CD4-positive, alpha-beta T cell (primary cell): ENCODE data around the gene CELSR2. TPM values are rescaled to one million over a fixed set of nuclear protein-coding genes. Genes with fewer than 3 reads are reported as not detected.

ENCODE experiments used
- ATAC-seq: fragments of 200-7000 bp; cut with Tn5 transposase; one replicate; pipeline ENCODE4 v1.10.0; 2022; ENCODE audit warnings: mild to moderate bottlenecking; ENCODE audit not compliant: poor library complexity
- CTCF ChIA-PET: fragments of 350-600 bp; sonication (Branson Sonifier 250); formaldehyde crosslinking; loops from one replicate; lab custom pipeline; 2021; ENCODE audit warnings: antibody characterized with exemption, inconsistent platforms; lab: Charles Lee
- POLR2A ChIA-PET: fragments of 350-600 bp; sonication (Branson Sonifier 250); formaldehyde crosslinking; loops from one replicate; lab custom pipeline; 2021; ENCODE audit warnings: antibody characterized with exemption, inconsistent platforms; lab: Charles Lee
- DNase-seq, 14 experiments: peaks; one replicate each; pipeline ENCODE4 v3.0.0-alpha.2; 2013 to 2020; ENCODE audit warnings: mixed read lengths in 2 of 14
- H3K27ac ChIP-seq, 2 donors: one replicate each; pipeline versions ENCODE4 v1.5.1 to v1.7.0; 2013; ENCODE audit warnings: low read length in 2 of 2, low read depth in 1 of 2, mild to moderate bottlenecking in 1 of 2
- H3K27me3 ChIP-seq, 2 experiments: 1 replicate in 1 of 2; 2 replicates in 1 of 2; pipeline versions ENCODE4 v1.6.1 to v1.7.0; 2013; ENCODE audit warnings: low read length in 2 of 2, control low read depth in 1 of 2, mild to moderate bottlenecking in 1 of 2, moderate library complexity in 1 of 2; ENCODE audit not compliant: insufficient read depth in 2 of 2, control insufficient read depth in 1 of 2
- H3K36me3 ChIP-seq: one replicate; pipeline ENCODE4 v1.6.1; 2013; ENCODE audit warnings: low read length, control low read depth; ENCODE audit not compliant: insufficient read depth
- H3K4me1 ChIP-seq: one replicate; pipeline ENCODE4 v1.6.1; 2013; ENCODE audit warnings: low read length, control low read depth; ENCODE audit not compliant: insufficient read depth
- H3K4me3 ChIP-seq: one replicate; pipeline ENCODE4 v1.5.1; 2013; ENCODE audit warnings: mild to moderate bottlenecking, low read length, moderate library complexity
- H3K9me3 ChIP-seq, 2 experiments: 1 replicate in 1 of 2; 2 replicates in 1 of 2; pipeline versions ENCODE4 v1.6.1 to v1.7.0; 2013; ENCODE audit warnings: low read length in 2 of 2, mild to moderate bottlenecking in 2 of 2, control low read depth in 1 of 2, moderate library complexity in 1 of 2; ENCODE audit not compliant: control insufficient read depth in 1 of 2, insufficient read depth in 1 of 2
- H3K27ac Mint-ChIP-seq: one replicate; pipeline ENCODE4 v1.8.0; 2020; ENCODE audit warnings: mixed read lengths
- H3K27me3 Mint-ChIP-seq: one replicate; pipeline ENCODE4 v1.8.0; 2021; ENCODE audit warnings: mixed read lengths
- H3K36me3 Mint-ChIP-seq: one replicate; pipeline ENCODE4 v1.8.0; 2021; ENCODE audit warnings: low read depth, mixed read lengths
- H3K4me1 Mint-ChIP-seq: one replicate; pipeline ENCODE4 v1.8.0; 2021; ENCODE audit warnings: low read depth, mixed read lengths
- H3K4me3 Mint-ChIP-seq: one replicate; pipeline ENCODE4 v1.8.0; 2020; ENCODE audit warnings: mild to moderate bottlenecking, mixed read lengths
- H3K9me3 Mint-ChIP-seq: one replicate; pipeline ENCODE4 v1.8.0; 2020; ENCODE audit warnings: mixed read lengths
- intact Hi-C, 2 experiments: fragments of 100-400 bp; cut with DNase I in 1 of 2; cut with micrococcal nuclease in 1 of 2; formaldehyde crosslinking; loops; one replicate each; pipeline versions ENCODE4 v1.15.1 to v1.9.0; 2023 to 2025; cut with DNase I, micrococcal nuclease
- total RNA-seq, 174 experiments: library from RNA in 2 of 174; stranded (reverse) in 2 of 174; gene quantifications; one replicate each; pipeline ENCODE4 v1.2.3 and lab custom pipeline; 2021 to 2026
- TF ChIP-seq, protein P1 (sequence below): fragments of 200-600 bp; IDR thresholded peaks from one replicate; pipeline ENCODE4 v1.8.0; 2022; ENCODE audit warnings: antibody characterized with exemption, mild to moderate bottlenecking

Gene CELSR2
- total RNA-seq, 2 experiments from 2014 or later, result 3.6 TPM

DNA sequence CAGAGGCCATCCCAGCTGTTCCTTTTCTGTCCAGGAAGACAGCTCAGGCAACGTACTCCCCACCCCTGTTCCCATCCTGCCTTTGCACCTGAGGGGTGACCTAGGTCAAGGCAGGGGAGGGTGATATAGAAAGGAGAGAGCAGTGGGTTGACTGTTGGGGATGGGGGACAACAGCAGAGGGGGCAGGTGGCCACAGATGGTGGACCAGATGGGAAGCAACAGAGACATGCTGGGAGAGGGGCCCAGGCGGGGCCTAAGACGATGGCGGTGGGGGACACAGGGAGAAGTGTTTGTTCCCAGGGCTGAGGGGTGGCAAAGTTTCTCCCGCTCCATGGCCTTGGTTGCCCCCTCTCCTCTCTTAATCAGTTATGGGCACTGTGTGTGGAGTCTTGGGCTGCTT, 6.3 kb downstream of the CELSR2 start:
- POLR2A ChIA-PET, result no interaction called here
- TF ChIP-seq, protein P1, sequence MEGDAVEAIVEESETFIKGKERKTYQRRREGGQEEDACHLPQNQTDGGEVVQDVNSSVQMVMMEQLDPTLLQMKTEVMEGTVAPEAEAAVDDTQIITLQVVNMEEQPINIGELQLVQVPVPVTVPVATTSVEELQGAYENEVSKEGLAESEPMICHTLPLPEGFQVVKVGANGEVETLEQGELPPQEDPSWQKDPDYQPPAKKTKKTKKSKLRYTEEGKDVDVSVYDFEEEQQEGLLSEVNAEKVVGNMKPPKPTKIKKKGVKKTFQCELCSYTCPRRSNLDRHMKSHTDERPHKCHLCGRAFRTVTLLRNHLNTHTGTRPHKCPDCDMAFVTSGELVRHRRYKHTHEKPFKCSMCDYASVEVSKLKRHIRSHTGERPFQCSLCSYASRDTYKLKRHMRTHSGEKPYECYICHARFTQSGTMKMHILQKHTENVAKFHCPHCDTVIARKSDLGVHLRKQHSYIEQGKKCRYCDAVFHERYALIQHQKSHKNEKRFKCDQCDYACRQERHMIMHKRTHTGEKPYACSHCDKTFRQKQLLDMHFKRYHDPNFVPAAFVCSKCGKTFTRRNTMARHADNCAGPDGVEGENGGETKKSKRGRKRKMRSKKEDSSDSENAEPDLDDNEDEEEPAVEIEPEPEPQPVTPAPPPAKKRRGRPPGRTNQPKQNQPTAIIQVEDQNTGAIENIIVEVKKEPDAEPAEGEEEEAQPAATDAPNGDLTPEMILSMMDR, result no peak
- Mint-ChIP-seq H3K4me3 (no peak overlapping the region), H3K27me3 (no peaks in the 10 kb centered on the region), H3K4me1 (peaks cover 16% of the 10 kb centered on the region), H3K9me3 (no peaks in the 10 kb centered on the region), H3K27ac (no peak overlapping the region), H3K36me3 (no peaks in the 10 kb centered on the region)
- no peak for ATAC-seq
- Histone ChIP-seq H3K4me1 (peaks cover 6% of the 10 kb centered on the region), H3K27ac (no peak overlapping the region), H3K9me3 (no peaks in the 10 kb centered on the region), H3K36me3 (no peaks in the 10 kb centered on the region), H3K27me3 (peaks cover 0 to 3% of the 10 kb centered on the region in 2 experiments), H3K4me3 (no peak overlapping the region)
- DNase-seq, result no peak
- intact Hi-C loops, result no loop called here
- CTCF ChIA-PET, result interaction anchor here (1.9 kb wide), 1 partner anchor 21 kb away, joined by 5 read pairs; no protein-coding TSS in a partner anchor

DNA sequence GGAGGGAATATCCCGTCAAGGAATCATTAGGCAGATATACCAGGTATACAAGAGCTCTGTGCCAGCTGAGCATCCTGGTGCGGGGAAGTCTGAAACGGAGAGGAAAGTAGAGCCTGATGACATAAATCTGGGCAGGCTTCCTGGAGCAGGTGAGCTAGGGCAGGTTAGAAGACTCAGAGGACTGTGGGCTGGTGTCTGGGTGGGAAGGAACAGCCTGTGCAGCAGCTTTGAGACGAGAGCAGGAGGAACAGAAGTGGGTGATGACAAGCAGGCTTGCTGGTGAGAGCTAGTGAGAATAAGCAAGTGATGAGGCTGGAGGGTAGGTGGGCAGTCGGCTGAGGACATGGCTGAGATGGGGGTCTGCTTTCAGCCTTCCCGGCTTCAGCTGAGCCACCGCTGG, 6.7 kb downstream of the CELSR2 start:
- POLR2A ChIA-PET, result no interaction called here
- CTCF ChIA-PET, result interaction anchor here (1.9 kb wide), 1 partner anchor 21 kb away, joined by 5 read pairs; no protein-coding TSS in a partner anchor

DNA sequence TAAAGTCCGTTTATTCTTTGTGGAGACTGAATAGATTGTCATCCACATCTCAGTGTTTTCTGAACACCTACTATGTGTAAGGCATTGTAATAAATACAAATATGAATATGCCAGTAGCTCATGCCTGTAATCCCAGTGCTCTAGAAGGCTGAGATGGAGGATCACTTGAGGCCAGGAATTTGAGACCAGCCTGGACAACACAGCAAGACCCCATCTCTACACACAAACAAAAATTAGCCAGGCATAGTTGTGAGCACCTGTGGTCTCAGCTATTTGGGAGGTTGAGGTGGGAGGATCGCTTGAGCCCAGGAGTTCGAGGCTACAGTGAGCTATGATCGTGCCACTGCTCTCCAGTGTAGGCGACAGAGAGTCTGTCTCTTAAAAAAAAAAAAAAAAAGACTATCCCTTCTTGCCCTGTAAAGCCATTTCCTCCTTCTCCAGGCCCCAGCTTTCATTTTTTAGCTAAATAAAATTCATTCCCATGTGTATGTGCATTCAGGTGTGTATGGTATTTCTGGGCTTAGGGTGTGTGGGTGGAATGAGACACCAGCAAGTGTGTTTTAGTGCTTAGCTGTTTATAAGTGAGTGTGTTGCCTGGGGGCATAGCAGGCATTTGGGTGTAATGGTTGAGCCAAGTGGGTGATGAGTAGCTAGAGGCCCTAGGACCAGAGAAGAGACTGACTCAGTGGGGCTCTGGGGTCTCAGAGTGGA, 7.8 kb downstream of the CELSR2 start:
- POLR2A ChIA-PET, result interaction anchor here (0.7 kb wide), 1 partner anchor 26 kb away, joined by 3 read pairs; the partner anchor contains the start of gene PSRC1

More for the DNA sequence above, 6.7 kb downstream of the CELSR2 start:
- peaks cover 0 to 3% of the 10 kb centered on the region in 2 experiments for H3K27me3 ChIP-seq
- H3K27me3 Mint-ChIP-seq, result no peaks in the 10 kb centered on the region
- no peaks in the 10 kb centered on the region for H3K9me3 ChIP-seq
- peaks cover 13% of the 10 kb centered on the region for H3K4me1 Mint-ChIP-seq
- no peak overlapping the region for H3K27ac Mint-ChIP-seq
- no peak overlapping the region for H3K4me3 Mint-ChIP-seq
- no peaks in the 10 kb centered on the region for H3K9me3 Mint-ChIP-seq
- TF ChIP-seq, protein P1, result no peak
- H3K36me3 Mint-ChIP-seq, result no peaks in the 10 kb centered on the region
- no peaks in the 10 kb centered on the region for H3K36me3 ChIP-seq
- peaks cover 5% of the 10 kb centered on the region for H3K4me1 ChIP-seq
- no peak for DNase-seq
- H3K4me3 ChIP-seq, result no peak overlapping the region
- intact Hi-C loops, result no loop called here
- no peak for ATAC-seq
- H3K27ac ChIP-seq, result no peak overlapping the region

More for the DNA sequence above, 7.8 kb downstream of the CELSR2 start:
- Mint-ChIP-seq H3K27me3 (no peaks in the 10 kb centered on the region), H3K27ac (no peak overlapping the region), H3K4me3 (no peak overlapping the region), H3K4me1 (peaks cover 7% of the 10 kb centered on the region), H3K9me3 (no peaks in the 10 kb centered on the region), H3K36me3 (no peaks in the 10 kb centered on the region)
- Histone ChIP-seq H3K27ac (no peak overlapping the region), H3K27me3 (peaks cover 0 to 3% of the 10 kb centered on the region in 2 experiments), H3K9me3 (no peaks in the 10 kb centered on the region), H3K4me3 (no peak overlapping the region), H3K36me3 (no peaks in the 10 kb centered on the region), H3K4me1 (peaks cover 5% of the 10 kb centered on the region)
- intact Hi-C loops, result no loop called here
- CTCF ChIA-PET, result no interaction called here
- no peak for DNase-seq
- no peak for ATAC-seq
- TF ChIP-seq, protein P1, result no peak
